ENCODE results near the gene CAPN2. TPM values are rescaled to one million over a fixed set of nuclear protein-coding genes. Genes with fewer than 3 reads are reported as not detected.
A peak's percentile ranks its signal among the peaks of the same experiment; 100 is the strongest.

Gene CAPN2
- total RNA-seq, 1 donor = 340 TPM

- H3K9me3 ChIP-seq (ENCODE audit: low read depth, low read length) = no peaks in the 10 kb centered on the region
- H3K4me3 ChIP-seq (ENCODE audit: insufficient read depth, low read length) = no peak overlapping the region
- no peak for DNase-seq (ENCODE audit: insufficient read length, low spot score, missing footprints)
- peaks cover 5% of the 10 kb centered on the region for H3K4me1 ChIP-seq (ENCODE audit: insufficient read depth, low read length)
- H3K36me3 ChIP-seq (ENCODE audit: insufficient read depth, low read length) = peaks cover 74% of the 10 kb centered on the region
- peaks cover 14% of the 10 kb centered on the region for H3K79me2 ChIP-seq (ENCODE audit: insufficient read depth, low read length)
- no peak overlapping the region for H2AFZ ChIP-seq (ENCODE audit: low read length)
- H3K4me2 ChIP-seq (ENCODE audit: insufficient read depth, low read length) = no peak overlapping the region
- H3K27ac ChIP-seq (ENCODE audit: low read depth, low read length) = no peak overlapping the region
- TF ChIP-seq CTCF (IDR thresholded peaks at IDR 0.05; ENCODE audit: extremely low read depth, low read depth, low read length) = no peak
- H3K27me3 ChIP-seq (ENCODE audit: insufficient read depth, low read length) = no peaks in the 10 kb centered on the region
- no peaks in the 10 kb centered on the region for H4K20me1 ChIP-seq (ENCODE audit: insufficient read depth, low read length)
Observed at GRCh38 chr1:223765719-223766340, 53.5 kb downstream of the CAPN2 start.

GRCh38 chr1:223770621-223771315, 58.4 kb downstream of the CAPN2 start:
- DNase-seq (ENCODE audit: insufficient read length, low spot score, missing footprints) = peak; percentile 62
- Histone ChIP-seq H2AFZ (ENCODE audit: low read length) (no peak overlapping the region), H3K4me1 (ENCODE audit: insufficient read depth, low read length) (peaks cover 41% of the 10 kb centered on the region), H3K9me3 (ENCODE audit: low read depth, low read length) (no peaks in the 10 kb centered on the region), H3K27ac (ENCODE audit: low read depth, low read length) (peak overlapping the region; percentile 59), H3K4me2 (ENCODE audit: insufficient read depth, low read length) (peak overlapping the region; percentile 55), H4K20me1 (ENCODE audit: insufficient read depth, low read length) (peaks cover 4% of the 10 kb centered on the region), H3K27me3 (ENCODE audit: insufficient read depth, low read length) (no peaks in the 10 kb centered on the region), H3K36me3 (ENCODE audit: insufficient read depth, low read length) (peaks cover 76% of the 10 kb centered on the region), H3K79me2 (ENCODE audit: insufficient read depth, low read length) (peaks cover 11% of the 10 kb centered on the region), H3K4me3 (ENCODE audit: insufficient read depth, low read length) (no peak overlapping the region)
- TF ChIP-seq CTCF (IDR thresholded peaks at IDR 0.05; ENCODE audit: extremely low read depth, low read depth, low read length) = no peak

- Histone ChIP-seq H3K4me2 (ENCODE audit: insufficient read depth, low read length) (peak overlapping the region; percentile 55), H3K4me3 (ENCODE audit: insufficient read depth, low read length) (peak overlapping the region; percentile 4), H3K36me3 (ENCODE audit: insufficient read depth, low read length) (peaks cover 73% of the 10 kb centered on the region), H2AFZ (ENCODE audit: low read length) (no peak overlapping the region), H3K9me3 (ENCODE audit: low read depth, low read length) (no peaks in the 10 kb centered on the region), H3K27me3 (ENCODE audit: insufficient read depth, low read length) (no peaks in the 10 kb centered on the region), H3K4me1 (ENCODE audit: insufficient read depth, low read length) (peaks cover 48% of the 10 kb centered on the region), H3K79me2 (ENCODE audit: insufficient read depth, low read length) (peaks cover 4% of the 10 kb centered on the region), H4K20me1 (ENCODE audit: insufficient read depth, low read length) (peaks cover 4% of the 10 kb centered on the region), H3K27ac (ENCODE audit: low read depth, low read length) (peak overlapping the region; percentile 59)
- no peak for TF ChIP-seq CTCF (IDR thresholded peaks at IDR 0.05; ENCODE audit: extremely low read depth, low read depth, low read length)
- no peak for DNase-seq (ENCODE audit: insufficient read length, low spot score, missing footprints)
Observed at GRCh38 chr1:223771469-223771813, 59.1 kb downstream of the CAPN2 start.
